Activated CD4-positive, alpha-beta T cell treated with anti-CD3 and anti-CD28 coated beads, Interleukin-2, amount 10 ng/mL, durations not matched to agents 7 days and 5 days (primary cell): ENCODE measurements around the gene TCEA2. TPM values are rescaled to one million over a fixed set of nuclear protein-coding genes. Genes with fewer than 3 reads are reported as not detected.

Experiments used
- CTCF ChIA-PET: fragments of 350-600 bp; sonication (Branson Sonifier 250); formaldehyde crosslinking; loops from one replicate; lab custom pipeline; 2021; ENCODE audit warnings: antibody characterized with exemption; lab: Charles Lee
- POLR2A ChIA-PET: fragments of 350-600 bp; sonication (Branson Sonifier 250); formaldehyde crosslinking; loops from one replicate; lab custom pipeline; 2021; ENCODE audit warnings: antibody characterized with exemption; lab: Charles Lee
- DNase-seq: peaks from one replicate; pipeline ENCODE4 v3.0.0-alpha.2; 2020
- H3K27ac Mint-ChIP-seq: one replicate; pipeline ENCODE4 v1.8.0; 2021; ENCODE audit warnings: mild to moderate bottlenecking, moderate library complexity, mixed read lengths
- H3K27me3 Mint-ChIP-seq: one replicate; pipeline ENCODE4 v1.8.0; 2021; ENCODE audit warnings: mixed read lengths
- H3K36me3 Mint-ChIP-seq: one replicate; pipeline ENCODE4 v1.8.0; 2021; ENCODE audit warnings: low read depth, mixed read lengths
- H3K4me1 Mint-ChIP-seq: one replicate; pipeline ENCODE4 v1.8.0; 2021; ENCODE audit warnings: mixed read lengths
- H3K4me3 Mint-ChIP-seq: one replicate; pipeline ENCODE4 v1.8.0; 2021; ENCODE audit warnings: mild to moderate bottlenecking, moderate library complexity, mixed read lengths
- H3K9me3 Mint-ChIP-seq: one replicate; pipeline ENCODE4 v1.8.0; 2021; ENCODE audit warnings: mixed read lengths
- total RNA-seq, 2 experiments: library from RNA; stranded (reverse); gene quantifications; one replicate each; pipeline ENCODE4 v1.2.3, GENCODE V29; 2021

The TCEA2 gene
- total RNA-seq, 2 experiments from 2014 or later: 47.6 to 57.9 TPM

- Mint-ChIP-seq H3K4me3 (no peak overlapping the region), H3K4me1 (peaks cover 51% of the 10 kb centered on the region), H3K9me3 (no peaks in the 10 kb centered on the region), H3K27me3 (no peaks in the 10 kb centered on the region), H3K36me3 (peaks cover 29% of the 10 kb centered on the region), H3K27ac (peak overlapping the region; percentile 50)
- POLR2A ChIA-PET: no interaction called here
- CTCF ChIA-PET: interaction anchor here (1.0 to 2.2 kb wide), 3 partner anchors 12 to 49 kb away, joined by 5 to 8 read pairs (median 6); partner anchors contain the start of gene LKAAEAR1
- DNase-seq: no peak
These were observed 8.6 kb downstream of the TCEA2 start for GRCh38 chr20:64071341-64072332.

GRCh38 chr20:64072498-64073063 lies 9.6 kb downstream of the TCEA2 start:
- peaks cover 34% of the 10 kb centered on the region for H3K36me3 Mint-ChIP-seq
- H3K27ac Mint-ChIP-seq: no peak overlapping the region
- H3K27me3 Mint-ChIP-seq: no peaks in the 10 kb centered on the region
- peaks cover 46% of the 10 kb centered on the region for H3K4me1 Mint-ChIP-seq
- H3K9me3 Mint-ChIP-seq: no peaks in the 10 kb centered on the region
- ChIA-PET CTCF (interaction anchor here (1.0 to 2.2 kb wide), 3 partner anchors 11 to 48 kb away, joined by 5 to 8 read pairs (median 6); partner anchors contain the start of gene LKAAEAR1), POLR2A (no interaction called here)
- DNase-seq: no peak
- no peak overlapping the region for H3K4me3 Mint-ChIP-seq

- DNase-seq: no peak
- no peaks in the 10 kb centered on the region for H3K9me3 Mint-ChIP-seq
- H3K4me1 Mint-ChIP-seq: peaks cover 39% of the 10 kb centered on the region
- H3K4me3 Mint-ChIP-seq: no peak overlapping the region
- ChIA-PET CTCF (interaction anchor here (1.0 to 1.6 kb wide), 2 partner anchors 9 to 35 kb away, joined by 3 to 4 read pairs; no protein-coding TSS in a partner anchor), POLR2A (no interaction called here)
- H3K27me3 Mint-ChIP-seq: no peaks in the 10 kb centered on the region
- peaks cover 39% of the 10 kb centered on the region for H3K36me3 Mint-ChIP-seq
- H3K27ac Mint-ChIP-seq: no peak overlapping the region
These were observed 10.6 kb downstream of the TCEA2 start for GRCh38 chr20:64073476-64074183.

GRCh38 chr20:64074184-64074789 lies 11.3 kb downstream of the TCEA2 start:
- Mint-ChIP-seq H3K27ac (no peak overlapping the region), H3K27me3 (no peaks in the 10 kb centered on the region), H3K36me3 (peaks cover 44% of the 10 kb centered on the region), H3K4me3 (no peak overlapping the region), H3K9me3 (no peaks in the 10 kb centered on the region), H3K4me1 (peaks cover 35% of the 10 kb centered on the region)
- no peak for DNase-seq
- ChIA-PET POLR2A (no interaction called here), CTCF (interaction anchor here (0.6 to 1.6 kb wide), 4 partner anchors 7 to 182 kb away, joined by 3 to 4 read pairs (median 4); no protein-coding TSS in a partner anchor)

- no peak for DNase-seq
- CTCF ChIA-PET: interaction anchor here (1.1 to 1.6 kb wide), 2 partner anchors 8 to 36 kb away, joined by 3 to 4 read pairs; no protein-coding TSS in a partner anchor
- H3K4me1 Mint-ChIP-seq: peaks cover 33% of the 10 kb centered on the region
- POLR2A ChIA-PET: no interaction called here
- peaks cover 44% of the 10 kb centered on the region for H3K36me3 Mint-ChIP-seq
- no peak overlapping the region for H3K4me3 Mint-ChIP-seq
- H3K27ac Mint-ChIP-seq: no peak overlapping the region
- no peaks in the 10 kb centered on the region for H3K27me3 Mint-ChIP-seq
- no peaks in the 10 kb centered on the region for H3K9me3 Mint-ChIP-seq
These were observed 12.0 kb downstream of the TCEA2 start for GRCh38 chr20:64074963-64075362.

- no peaks in the 10 kb centered on the region for H3K27me3 Mint-ChIP-seq
- H3K4me3 Mint-ChIP-seq: peak overlapping the region; percentile 63
- peaks cover 38% of the 10 kb centered on the region for H3K4me1 Mint-ChIP-seq
- H3K27ac Mint-ChIP-seq: peak overlapping the region; percentile 73
- ChIA-PET CTCF (interaction anchor here (0.6 to 5.1 kb wide), 5 partner anchors 8 to 109 kb away, joined by 3 to 30 read pairs (median 3); no protein-coding TSS in a partner anchor), POLR2A (no interaction called here)
- no peaks in the 10 kb centered on the region for H3K9me3 Mint-ChIP-seq
- peaks cover 44% of the 10 kb centered on the region for H3K36me3 Mint-ChIP-seq
- DNase-seq: no peak
These were observed 12.6 kb downstream of the TCEA2 start for GRCh38 chr20:64075556-64075955.

GRCh38 chr20:64076061-64076997 lies 13.3 kb downstream of the TCEA2 start:
- H3K27ac Mint-ChIP-seq: peak overlapping the region; percentile 31
- peaks cover 42% of the 10 kb centered on the region for H3K4me1 Mint-ChIP-seq
- H3K36me3 Mint-ChIP-seq: peaks cover 44% of the 10 kb centered on the region
- POLR2A ChIA-PET: no interaction called here
- H3K27me3 Mint-ChIP-seq: no peaks in the 10 kb centered on the region
- CTCF ChIA-PET: interaction anchor here (0.6 to 5.1 kb wide), 7 partner anchors 9 to 121 kb away, joined by 3 to 30 read pairs (median 4); no protein-coding TSS in a partner anchor
- H3K4me3 Mint-ChIP-seq: peak overlapping the region; percentile 90
- DNase-seq: no peak
- no peaks in the 10 kb centered on the region for H3K9me3 Mint-ChIP-seq

- H3K4me3 Mint-ChIP-seq: peak overlapping the region; percentile 90
- DNase-seq: peak; percentile 55
- POLR2A ChIA-PET: no interaction called here
- H3K27ac Mint-ChIP-seq: peak overlapping the region; percentile 82
- peaks cover 48% of the 10 kb centered on the region for H3K4me1 Mint-ChIP-seq
- peaks cover 5% of the 10 kb centered on the region for H3K27me3 Mint-ChIP-seq
- no peaks in the 10 kb centered on the region for H3K9me3 Mint-ChIP-seq
- H3K36me3 Mint-ChIP-seq: peaks cover 39% of the 10 kb centered on the region
- CTCF ChIA-PET: interaction anchor here (0.6 to 5.1 kb wide), 6 partner anchors 8 to 122 kb away, joined by 3 to 30 read pairs (median 4); no protein-coding TSS in a partner anchor
These were observed 14.1 kb downstream of the TCEA2 start for GRCh38 chr20:64077094-64077493.

GRCh38 chr20:64077541-64077875 lies 14.5 kb downstream of the TCEA2 start:
- POLR2A ChIA-PET: no interaction called here
- peaks cover 35% of the 10 kb centered on the region for H3K36me3 Mint-ChIP-seq
- no peak for DNase-seq
- H3K4me1 Mint-ChIP-seq: peaks cover 48% of the 10 kb centered on the region
- peak overlapping the region; percentile 83 for H3K27ac Mint-ChIP-seq
- H3K9me3 Mint-ChIP-seq: no peaks in the 10 kb centered on the region
- peaks cover 6% of the 10 kb centered on the region for H3K27me3 Mint-ChIP-seq
- peak overlapping the region; percentile 90 for H3K4me3 Mint-ChIP-seq
- CTCF ChIA-PET: interaction anchor here (0.9 to 5.1 kb wide), 7 partner anchors 10 to 208 kb away, joined by 3 to 30 read pairs (median 5); no protein-coding TSS in a partner anchor

GRCh38 chr20:64077876-64078551 lies 15.0 kb downstream of the TCEA2 start:
- peak overlapping the region; percentile 90 for H3K4me3 Mint-ChIP-seq
- peaks cover 6% of the 10 kb centered on the region for H3K27me3 Mint-ChIP-seq
- ChIA-PET CTCF (interaction anchor here (0.9 to 5.1 kb wide), 6 partner anchors 12 to 208 kb away, joined by 3 to 30 read pairs (median 6); no protein-coding TSS in a partner anchor), POLR2A (no interaction called here)
- peaks cover 50% of the 10 kb centered on the region for H3K4me1 Mint-ChIP-seq
- H3K27ac Mint-ChIP-seq: peak overlapping the region; percentile 83
- peak; percentile 77 for DNase-seq
- peaks cover 34% of the 10 kb centered on the region for H3K36me3 Mint-ChIP-seq
- no peaks in the 10 kb centered on the region for H3K9me3 Mint-ChIP-seq
